Measurements from ENCODE around the gene PRR12.

- TF ChIP-seq TCF7L2 (IDR thresholded peaks at IDR 0.05; ENCODE audit: low read depth, low read length) = no peak
- no peak for TF ChIP-seq POLR2AphosphoS5 (IDR thresholded peaks at IDR 0.05; ENCODE audit: low read depth, low read length)
- no peak for TF ChIP-seq REST (IDR thresholded peaks at IDR 0.05; ENCODE audit: insufficient read depth in 1 of 2, low read depth in 2 of 2, low read length in 1 of 2)
- TF ChIP-seq CTCF (IDR thresholded peaks at IDR 0.05) = no peak
- TF ChIP-seq SIN3A (IDR thresholded peaks at IDR 0.05; ENCODE audit: borderline replicate concordance, insufficient read depth, low read depth, low read length) = no peak
These were observed 3.4 kb downstream of the PRR12 start for GRCh38 chr19:49594157-49594992.
